Measurements from ENCODE around the gene EPHA4.

Gene EPHA4

DNA sequence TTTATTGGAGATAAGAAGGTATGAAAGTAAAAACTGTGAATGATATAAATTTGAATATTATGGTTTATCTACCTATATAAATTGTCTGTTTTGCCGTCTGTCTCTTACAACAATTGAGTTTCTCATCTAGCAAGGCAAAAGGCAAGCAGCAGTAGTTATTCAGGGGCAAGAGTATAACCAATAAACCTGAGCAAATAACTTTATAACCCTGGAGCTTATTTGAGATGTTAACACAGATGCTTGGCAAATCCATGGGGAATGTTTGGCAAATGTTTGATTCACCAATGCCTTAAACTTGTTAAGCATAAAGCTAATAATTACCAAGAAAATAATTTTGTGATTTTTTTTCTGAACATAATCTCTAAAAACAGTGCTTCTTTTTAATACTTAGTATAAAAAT, 9.9 kb upstream of the EPHA4 start:
- DNase-seq (ENCODE audit: low read depth, low spot score) = no peak
- no peak overlapping the region for H3K4me3 ChIP-seq (ENCODE audit: low read depth, low read length)
- CTCF ChIA-PET = interaction anchor here (2.6 kb wide), 1 partner anchor 8 kb away, joined by 8 read pairs; no protein-coding TSS in a partner anchor
- POLR2A ChIA-PET = no interaction called here
- TF ChIP-seq, protein P1, sequence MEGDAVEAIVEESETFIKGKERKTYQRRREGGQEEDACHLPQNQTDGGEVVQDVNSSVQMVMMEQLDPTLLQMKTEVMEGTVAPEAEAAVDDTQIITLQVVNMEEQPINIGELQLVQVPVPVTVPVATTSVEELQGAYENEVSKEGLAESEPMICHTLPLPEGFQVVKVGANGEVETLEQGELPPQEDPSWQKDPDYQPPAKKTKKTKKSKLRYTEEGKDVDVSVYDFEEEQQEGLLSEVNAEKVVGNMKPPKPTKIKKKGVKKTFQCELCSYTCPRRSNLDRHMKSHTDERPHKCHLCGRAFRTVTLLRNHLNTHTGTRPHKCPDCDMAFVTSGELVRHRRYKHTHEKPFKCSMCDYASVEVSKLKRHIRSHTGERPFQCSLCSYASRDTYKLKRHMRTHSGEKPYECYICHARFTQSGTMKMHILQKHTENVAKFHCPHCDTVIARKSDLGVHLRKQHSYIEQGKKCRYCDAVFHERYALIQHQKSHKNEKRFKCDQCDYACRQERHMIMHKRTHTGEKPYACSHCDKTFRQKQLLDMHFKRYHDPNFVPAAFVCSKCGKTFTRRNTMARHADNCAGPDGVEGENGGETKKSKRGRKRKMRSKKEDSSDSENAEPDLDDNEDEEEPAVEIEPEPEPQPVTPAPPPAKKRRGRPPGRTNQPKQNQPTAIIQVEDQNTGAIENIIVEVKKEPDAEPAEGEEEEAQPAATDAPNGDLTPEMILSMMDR (IDR thresholded peaks at IDR 0.05; ENCODE audit: insufficient read depth, low read length, missing control alignments) = no peak

DNA sequence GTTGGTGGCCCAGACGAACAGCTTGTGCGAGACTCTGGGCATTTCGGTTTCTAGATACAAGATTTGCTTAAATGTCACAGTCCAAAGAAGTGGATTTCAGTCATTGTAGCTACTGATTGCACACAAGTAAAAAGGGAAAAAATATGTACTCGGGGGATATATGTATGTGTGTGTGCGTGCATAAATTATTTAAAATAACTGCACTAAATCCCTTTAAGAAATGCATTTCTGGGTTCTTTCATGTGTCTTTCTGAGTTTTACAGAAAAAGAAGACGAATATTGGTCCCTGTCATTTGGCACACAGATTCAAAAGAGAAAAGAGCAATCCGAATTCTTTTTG, 2.1 kb upstream of the EPHA4 start:
- POLR2A ChIA-PET = interaction anchor here (1.1 to 1.5 kb wide), 2 partner anchors 727 to 1469 kb away, joined by 3 read pairs; no protein-coding TSS in a partner anchor
- CTCF ChIA-PET = interaction anchor here (0.8 to 6.3 kb wide), 18 partner anchors 8 to 1836 kb away, joined by 3 to 62 read pairs (median 4); no protein-coding TSS in a partner anchor
- H3K4me3 ChIP-seq (ENCODE audit: low read depth, low read length) = peak overlapping the region; percentile 87
- no peak for DNase-seq (ENCODE audit: low read depth, low spot score)
- TF ChIP-seq, protein P1 (IDR thresholded peaks at IDR 0.05; ENCODE audit: insufficient read depth, low read length, missing control alignments) = no peak

DNA sequence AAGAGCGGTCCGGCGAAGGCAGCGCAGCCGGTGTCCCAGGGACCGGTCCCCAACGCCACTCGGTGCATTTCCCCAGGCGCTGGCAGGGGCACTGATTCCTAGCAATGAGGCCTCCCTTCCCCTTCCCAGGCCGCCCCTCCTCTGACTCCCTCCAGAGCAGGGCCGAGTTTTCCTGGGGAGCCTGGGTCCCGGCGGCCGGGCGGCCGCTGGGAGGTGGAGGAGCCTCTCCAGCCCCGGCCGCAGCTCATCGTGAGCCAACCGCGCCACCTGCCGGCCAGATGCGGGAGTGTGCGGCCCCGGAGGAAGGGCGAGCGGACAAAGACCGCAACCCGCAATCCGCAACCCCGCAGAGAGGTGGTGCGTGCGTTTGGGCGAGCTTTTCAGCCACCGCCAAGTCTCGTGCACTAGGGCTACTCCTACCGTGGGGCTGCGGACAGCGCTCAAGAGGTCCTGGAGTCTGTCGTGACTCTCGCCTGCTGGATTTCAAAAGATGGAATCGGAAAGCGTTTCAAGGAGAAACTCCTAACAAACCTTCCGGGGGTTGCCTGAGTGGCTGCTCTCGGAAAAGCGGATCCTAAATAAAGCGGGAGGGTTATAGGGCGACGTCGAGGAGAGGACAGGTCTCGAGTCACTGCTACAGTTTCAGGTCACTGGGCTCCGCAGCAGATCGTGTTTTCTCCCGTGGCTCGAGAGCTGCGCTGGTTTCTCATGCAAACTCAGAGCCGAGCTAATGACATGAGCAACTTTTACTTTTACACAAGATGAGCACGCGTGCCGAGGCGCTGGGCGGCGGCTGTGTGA, 1.5 kb upstream of the EPHA4 start:
- POLR2A ChIA-PET = interaction anchor here (0.7 to 1.5 kb wide), 3 partner anchors 478 to 1469 kb away, joined by 3 read pairs; no protein-coding TSS in a partner anchor
- CTCF ChIA-PET = interaction anchor here (0.7 to 6.3 kb wide), 23 partner anchors 9 to 1836 kb away, joined by 3 to 62 read pairs (median 4); no protein-coding TSS in a partner anchor
- DNase-seq (ENCODE audit: low read depth, low spot score) = no peak
- TF ChIP-seq, protein P1 (IDR thresholded peaks at IDR 0.05; ENCODE audit: insufficient read depth, low read length, missing control alignments) = peak; percentile 99
- peak overlapping the region; percentile 87 for H3K4me3 ChIP-seq (ENCODE audit: low read depth, low read length)

DNA sequence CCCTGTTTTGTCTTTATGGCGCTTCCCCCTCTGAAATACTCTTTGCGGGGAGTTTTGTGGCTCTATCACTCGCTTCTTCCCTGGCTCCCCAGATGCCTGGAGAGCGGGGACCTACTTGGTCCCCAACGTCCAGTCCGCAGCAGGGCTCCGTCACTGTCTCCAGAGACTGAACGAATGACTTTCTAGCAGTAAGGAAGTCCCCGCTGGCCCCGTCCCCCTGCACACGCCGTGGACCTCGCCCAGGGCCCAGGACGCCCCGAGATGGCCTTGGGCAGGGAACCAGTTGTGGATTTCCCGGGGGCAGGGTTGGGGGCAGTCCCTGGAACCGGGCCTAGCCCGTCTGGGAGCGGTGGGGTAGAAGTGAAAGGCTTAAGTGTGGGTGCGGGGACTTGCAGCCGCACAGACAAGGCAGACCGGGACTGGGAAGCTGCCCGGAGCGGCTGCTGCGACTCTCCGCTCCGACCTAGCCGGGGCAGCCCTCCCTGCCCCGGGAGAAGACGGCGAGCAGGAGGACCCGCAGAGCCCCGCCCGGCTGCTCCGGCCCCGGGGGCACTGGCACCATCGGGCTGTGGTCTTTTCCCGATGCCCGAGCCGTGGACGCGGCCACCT, 821 bp upstream of the EPHA4 start:
- TF ChIP-seq, protein P1 (IDR thresholded peaks at IDR 0.05; ENCODE audit: insufficient read depth, low read length, missing control alignments) = no peak
- POLR2A ChIA-PET = interaction anchor here (0.5 to 1.5 kb wide), 4 partner anchors 477 to 1468 kb away, joined by 3 to 4 read pairs (median 3); no protein-coding TSS in a partner anchor
- DNase-seq (ENCODE audit: low read depth, low spot score) = no peak
- H3K4me3 ChIP-seq (ENCODE audit: low read depth, low read length) = peak overlapping the region; percentile 87
- CTCF ChIA-PET = interaction anchor here (0.7 to 6.3 kb wide), 20 partner anchors 7 to 1835 kb away, joined by 3 to 62 read pairs (median 4); no protein-coding TSS in a partner anchor

DNA sequence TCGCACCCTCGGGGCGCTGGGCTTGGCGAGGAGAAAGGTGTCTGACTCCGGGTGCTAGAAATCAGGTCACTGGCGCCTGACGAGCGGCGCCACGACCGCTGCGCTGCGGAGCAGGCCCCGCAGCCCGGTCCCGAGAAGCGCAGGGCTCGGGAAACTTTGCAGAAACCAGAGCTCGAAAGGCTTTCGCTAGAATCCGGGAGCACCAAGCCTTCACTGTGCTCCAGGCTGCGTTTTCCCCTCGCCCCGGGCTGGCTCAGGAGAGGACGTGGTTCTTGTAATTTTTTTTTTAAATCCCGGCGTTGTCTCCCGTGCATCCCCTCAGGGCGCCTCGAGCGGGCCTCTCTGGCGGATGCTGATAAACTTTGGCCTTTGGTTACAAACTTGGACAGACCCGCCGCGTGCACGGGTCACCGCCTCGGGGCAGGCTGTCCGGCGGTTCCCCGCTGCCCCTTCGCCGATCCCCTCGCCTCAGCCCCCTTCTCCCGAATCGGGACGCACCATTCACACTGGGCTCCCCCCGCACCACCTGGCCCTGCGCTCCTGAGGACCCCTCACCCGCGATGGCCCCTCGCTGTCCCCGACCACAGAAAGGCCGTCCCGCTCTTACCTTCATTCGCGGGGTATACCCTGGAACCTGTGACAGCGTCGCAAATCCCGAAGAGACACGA, 419 bp downstream of the EPHA4 start:
- CTCF ChIA-PET = interaction anchor here (0.7 to 6.3 kb wide), 7 partner anchors 9 to 1834 kb away, joined by 3 to 62 read pairs (median 4); no protein-coding TSS in a partner anchor
- H3K4me3 ChIP-seq (ENCODE audit: low read depth, low read length) = peak overlapping the region; percentile 91
- no peak for DNase-seq (ENCODE audit: low read depth, low spot score)
- TF ChIP-seq, protein P1 (IDR thresholded peaks at IDR 0.05; ENCODE audit: insufficient read depth, low read length, missing control alignments) = no peak
- POLR2A ChIA-PET = interaction anchor here (0.7 to 0.8 kb wide), 2 partner anchors 94 to 714 kb away, joined by 3 to 4 read pairs; no protein-coding TSS in a partner anchor
